ENCODE measurements around the gene DERL3. TPM values are rescaled to one million over a fixed set of nuclear protein-coding genes. Genes with fewer than 3 reads are reported as not detected.

The DERL3 gene
- total RNA-seq, result 10 to 100 TPM in 1 of 2 donors, 1 to 10 TPM in 1; 9.1 to 20.2 TPM

GRCh38 chr22:23838681-23839468, at the start of gene DERL3:
TSS of gene DERL3 (minus strand) at chr22:23839006. CDS start at chr22:23838987, 19 bp downstream.
- no peak for TF ChIP-seq CTCF (IDR thresholded peaks at IDR 0.05)
- Histone ChIP-seq H3K4me3 (peak within 1 kb of the TSS; percentile 39), H3K27me3 (no peaks in the 10 kb centered on the region), H3K4me1 (no peaks in the 10 kb centered on the region), H3K9ac (ENCODE audit: low read depth in 2 of 2, low read length in 2 of 2) (peak within 1 kb of the TSS in 1 of 2 donors; percentile 19), H3K36me3 (no peaks in the 10 kb centered on the region), H3K27ac (no peak within 1 kb of the TSS), H3K9me3 (no peaks in the 10 kb centered on the region)
- peak; percentile 100 for DNase-seq
- intact Hi-C loops (cut with DNase I), result no loop called here

GRCh38 chr22:23884140-23884539, 45.3 kb upstream of the DERL3 start:
- DNase-seq, result no peak

GRCh38 chr22:23883658-23884057, 44.9 kb upstream of the DERL3 start:
- TF ChIP-seq CTCF (IDR thresholded peaks at IDR 0.05), result no peak
- Histone ChIP-seq H3K36me3 (no peaks in the 10 kb centered on the region), H3K9me3 (no peaks in the 10 kb centered on the region), H3K4me3 (no peak overlapping the region), H3K27ac (no peak overlapping the region), H3K9ac (ENCODE audit: low read depth in 2 of 2, low read length in 2 of 2) (no peak overlapping the region), H3K27me3 (no peaks in the 10 kb centered on the region), H3K4me1 (no peaks in the 10 kb centered on the region)
- DNase-seq, result no peak
- intact Hi-C loops (cut with DNase I), result no loop called here

More at GRCh38 chr22:23884140-23884539, 45.3 kb upstream of the DERL3 start:
- Histone ChIP-seq H3K27me3 (no peaks in the 10 kb centered on the region), H3K4me1 (no peaks in the 10 kb centered on the region), H3K36me3 (no peaks in the 10 kb centered on the region), H3K27ac (no peak overlapping the region), H3K9ac (ENCODE audit: low read depth in 2 of 2, low read length in 2 of 2) (no peak overlapping the region), H3K9me3 (no peaks in the 10 kb centered on the region), H3K4me3 (no peak overlapping the region)
- intact Hi-C loops (cut with DNase I), result no loop called here
- no peak for TF ChIP-seq CTCF (IDR thresholded peaks at IDR 0.05)

- no peaks in the 10 kb centered on the region for H3K36me3 ChIP-seq
- no peak for TF ChIP-seq CTCF (IDR thresholded peaks at IDR 0.05)
- DNase-seq, result no peak
- no peak overlapping the region for H3K9ac ChIP-seq (ENCODE audit: low read depth in 2 of 2, low read length in 2 of 2)
- no peaks in the 10 kb centered on the region for H3K27me3 ChIP-seq
- intact Hi-C loops (cut with DNase I), result no loop called here
- H3K27ac ChIP-seq, result no peak overlapping the region
- H3K4me1 ChIP-seq, result no peaks in the 10 kb centered on the region
- H3K4me3 ChIP-seq, result no peak overlapping the region
- H3K9me3 ChIP-seq, result no peaks in the 10 kb centered on the region
Observed at GRCh38 chr22:23882370-23882769, 43.6 kb upstream of the DERL3 start.

GRCh38 chr22:23878219-23878618, 39.4 kb upstream of the DERL3 start:
- H3K27me3 ChIP-seq, result no peaks in the 10 kb centered on the region
- no peaks in the 10 kb centered on the region for H3K36me3 ChIP-seq
- intact Hi-C loops (cut with DNase I), result no loop called here
- no peak for DNase-seq
- H3K4me3 ChIP-seq, result no peak overlapping the region
- H3K27ac ChIP-seq, result no peak overlapping the region
- no peak for TF ChIP-seq CTCF (IDR thresholded peaks at IDR 0.05)
- H3K9ac ChIP-seq (ENCODE audit: low read depth in 2 of 2, low read length in 2 of 2), result no peak overlapping the region
- no peaks in the 10 kb centered on the region for H3K9me3 ChIP-seq
- no peaks in the 10 kb centered on the region for H3K4me1 ChIP-seq
